Mesenchymal stem cell (in vitro differentiated cells and primary cell): ENCODE results near the gene RNASE11.

Experiments used
- DNase-seq: peaks from one replicate; pipeline ENCODE4 v3.0.0-alpha.2; 2013
- H2AFZ ChIP-seq: one replicate; pipeline ENCODE4 v1.6.1; 2013; ENCODE audit warnings: low read depth, mild to moderate bottlenecking, control low read depth, inconsistent platforms, low read length, moderate library complexity
- H2AK5ac ChIP-seq: 2 replicates; pipeline ENCODE4 v1.6.1; 2013; ENCODE audit warnings: low read length, moderate library complexity, mild to moderate bottlenecking, inconsistent platforms; ENCODE audit not compliant: severe bottlenecking
- H2BK120ac ChIP-seq: one replicate; pipeline ENCODE4 v1.6.1; 2013; ENCODE audit warnings: low read depth, mild to moderate bottlenecking, inconsistent platforms, low read length, moderate library complexity
- H2BK12ac ChIP-seq, 2 experiments: one replicate each; pipeline ENCODE4 v1.6.1; 2013; ENCODE audit warnings: inconsistent platforms in 2 of 2, low read length in 2 of 2, mild to moderate bottlenecking in 2 of 2, moderate library complexity in 2 of 2, control low read depth in 1 of 2
- H2BK15ac ChIP-seq: one replicate; pipeline ENCODE4 v1.6.1; 2013; ENCODE audit warnings: mild to moderate bottlenecking, low read depth, inconsistent platforms; ENCODE audit not compliant: poor library complexity, severe bottlenecking
- H2BK5ac ChIP-seq: 2 replicates; pipeline ENCODE4 v1.6.1; 2013; ENCODE audit warnings: low read depth, mild to moderate bottlenecking, low read length, control low read depth, inconsistent platforms; ENCODE audit not compliant: poor library complexity, severe bottlenecking
- H3K14ac ChIP-seq, 2 experiments: one replicate each; pipeline ENCODE4 v1.6.1; 2013; ENCODE audit warnings: inconsistent platforms in 2 of 2, low read length in 2 of 2, control low read depth in 1 of 2, mild to moderate bottlenecking in 1 of 2, moderate library complexity in 1 of 2
- H3K18ac ChIP-seq, 2 experiments: one replicate each; pipeline ENCODE4 v1.6.1; 2013; ENCODE audit warnings: inconsistent platforms in 2 of 2, low read length in 2 of 2, control low read depth in 1 of 2, low read depth in 1 of 2, mild to moderate bottlenecking in 1 of 2
- H3K23ac ChIP-seq, 2 experiments: one replicate each; pipeline ENCODE4 v1.6.1; 2013; ENCODE audit warnings: inconsistent platforms in 2 of 2, low read length in 2 of 2, mild to moderate bottlenecking in 2 of 2, moderate library complexity in 2 of 2, control low read depth in 1 of 2
- H3K27ac ChIP-seq: 2 replicates; pipeline ENCODE4 v1.5.1; 2013; ENCODE audit warnings: mild to moderate bottlenecking, moderate library complexity, low read length, control low read depth, inconsistent platforms; ENCODE audit not compliant: poor library complexity, severe bottlenecking
- H3K27me3 ChIP-seq, 2 experiments: 2 replicates each; pipeline versions ENCODE4 v1.6.1 to v1.7.0; 2013; ENCODE audit warnings: low read length in 2 of 2, mild to moderate bottlenecking in 2 of 2, moderate library complexity in 2 of 2, control low read depth in 1 of 2, inconsistent platforms in 1 of 2; ENCODE audit not compliant: control insufficient read depth in 1 of 2, insufficient read depth in 1 of 2
- H3K36me3 ChIP-seq, 2 experiments: 2 replicates each; pipeline versions ENCODE4 v1.6.1 to v1.7.0; 2013; ENCODE audit warnings: low read length in 2 of 2, control low read depth in 1 of 2, inconsistent platforms in 1 of 2, low read depth in 1 of 2, mild to moderate bottlenecking in 1 of 2; ENCODE audit not compliant: insufficient read depth in 2 of 2, control insufficient read depth in 1 of 2
- H3K4ac ChIP-seq, 2 experiments: one replicate each; pipeline ENCODE4 v1.6.1; 2013; ENCODE audit warnings: inconsistent platforms in 2 of 2, low read length in 2 of 2, mild to moderate bottlenecking in 2 of 2, moderate library complexity in 2 of 2, control low read depth in 1 of 2, low read depth in 1 of 2
- H3K4me1 ChIP-seq: 2 replicates; pipeline ENCODE4 v1.6.1; 2013; ENCODE audit warnings: low read depth, low read length, control low read depth; ENCODE audit not compliant: control insufficient read depth, insufficient read depth
- H3K4me2 ChIP-seq: 2 replicates; pipeline ENCODE4 v1.6.1; 2013; ENCODE audit warnings: low read length, mild to moderate bottlenecking, inconsistent platforms; ENCODE audit not compliant: poor library complexity, severe bottlenecking
- H3K4me3 ChIP-seq, 2 experiments: 2 replicates each; pipeline versions ENCODE4 v1.5.1 to v1.7.0; 2013; ENCODE audit warnings: low read length in 2 of 2, mild to moderate bottlenecking in 2 of 2, control low read depth in 1 of 2, low read depth in 1 of 2; ENCODE audit not compliant: insufficient read depth in 1 of 2
- H3K79me1 ChIP-seq: replicated peaks from 2 replicates; pipeline ENCODE4 v1.6.1; 2013; ENCODE audit warnings: mild to moderate bottlenecking, control low read depth, low read length, inconsistent platforms; ENCODE audit not compliant: poor library complexity, severe bottlenecking
- H3K9ac ChIP-seq: 2 replicates; pipeline ENCODE4 v1.7.0; 2013; ENCODE audit warnings: mild to moderate bottlenecking, low read length, moderate library complexity
- H3K9me3 ChIP-seq: 2 replicates; pipeline ENCODE4 v1.7.0; 2013; ENCODE audit warnings: mild to moderate bottlenecking, low read length; ENCODE audit not compliant: control insufficient read depth
- H4K8ac ChIP-seq: one replicate; pipeline ENCODE4 v1.6.1; 2013; ENCODE audit warnings: inconsistent platforms, mild to moderate bottlenecking, low read length, moderate library complexity
- H4K91ac ChIP-seq: one replicate; pipeline ENCODE4 v1.6.1; 2013; ENCODE audit warnings: mild to moderate bottlenecking, low read length, inconsistent platforms
- WGBS: methylation state at CpG from one replicate; pipeline ENCODE4 v1.1.7; 2013; ENCODE audit warnings: mixed read lengths; 5-methylcytosine and 5-hydroxymethylcytosine counted together

RNASE11 gene

DNA sequence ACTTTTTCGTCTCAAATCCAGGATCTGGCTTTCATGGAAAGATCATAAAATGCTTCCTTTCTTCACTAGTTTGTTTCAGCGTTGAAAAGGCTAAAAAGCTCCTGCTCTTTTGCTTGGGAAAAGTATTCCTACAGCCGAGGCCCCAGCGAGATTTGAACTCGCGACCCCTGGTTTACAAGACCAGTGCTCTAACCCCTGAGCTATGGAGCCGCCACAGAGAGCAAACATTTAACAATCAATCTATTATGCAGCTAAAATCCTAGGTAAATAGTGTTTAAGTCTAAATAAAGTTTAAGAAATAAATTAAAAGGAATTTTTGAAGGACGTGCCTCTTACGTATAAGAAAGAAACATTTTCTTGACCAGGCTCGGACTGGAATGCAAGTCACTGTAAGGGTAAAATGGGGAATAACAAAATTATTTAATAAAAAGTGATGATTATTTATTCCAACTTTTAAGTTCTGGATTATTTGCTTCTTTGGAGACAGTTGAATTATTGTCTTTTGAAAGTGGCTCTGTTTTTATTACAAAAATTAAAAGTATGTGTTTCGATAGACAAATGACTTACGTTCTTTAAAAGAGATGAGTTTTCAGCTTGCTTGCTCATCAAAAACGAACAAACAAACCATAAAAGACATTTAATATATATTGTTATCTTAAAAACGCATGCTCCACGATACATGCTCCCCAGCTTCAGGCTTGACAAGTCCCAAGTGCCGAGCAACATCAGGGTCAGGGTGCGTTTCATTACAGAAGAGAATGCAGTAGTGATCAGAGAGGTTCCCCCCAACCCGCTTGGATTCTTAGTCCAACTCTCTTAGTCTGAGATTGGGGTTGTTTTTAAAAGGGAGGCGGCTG is 43.5 kb upstream of the RNASE11 start:
- H3K9me3 ChIP-seq: no peaks in the 10 kb centered on the region
- peak overlapping the region; percentile 72 for H3K9ac ChIP-seq
- no peak overlapping the region for H2AK5ac ChIP-seq
- H3K36me3 ChIP-seq: no peaks in the 10 kb centered on the region
- H3K4me1 ChIP-seq: peaks cover 23% of the 10 kb centered on the region
- WGBS: 0% methylated on average over 11 of the region's 19 CpGs
- H3K23ac ChIP-seq: no peak overlapping the region
- no peaks in the 10 kb centered on the region for H3K79me1 ChIP-seq
- no peak overlapping the region for H2BK5ac ChIP-seq
- no peak overlapping the region for H2AFZ ChIP-seq
- no peak overlapping the region for H3K14ac ChIP-seq
- H3K27ac ChIP-seq: no peak overlapping the region
- H2BK120ac ChIP-seq: no peak overlapping the region
- peak; percentile 73 for DNase-seq
- H3K4me3 ChIP-seq: peak overlapping the region; percentile 1 to 80
- no peak overlapping the region for H2BK15ac ChIP-seq
- H4K91ac ChIP-seq: no peak overlapping the region
- H2BK12ac ChIP-seq: no peak overlapping the region
- peak overlapping the region; percentile 88 for H3K4me2 ChIP-seq
- H4K8ac ChIP-seq: no peak overlapping the region
- H3K4ac ChIP-seq: no peak overlapping the region
- H3K18ac ChIP-seq: no peak overlapping the region
- H3K27me3 ChIP-seq: peaks cover 17 to 30% of the 10 kb centered on the region in 2 experiments

DNA sequence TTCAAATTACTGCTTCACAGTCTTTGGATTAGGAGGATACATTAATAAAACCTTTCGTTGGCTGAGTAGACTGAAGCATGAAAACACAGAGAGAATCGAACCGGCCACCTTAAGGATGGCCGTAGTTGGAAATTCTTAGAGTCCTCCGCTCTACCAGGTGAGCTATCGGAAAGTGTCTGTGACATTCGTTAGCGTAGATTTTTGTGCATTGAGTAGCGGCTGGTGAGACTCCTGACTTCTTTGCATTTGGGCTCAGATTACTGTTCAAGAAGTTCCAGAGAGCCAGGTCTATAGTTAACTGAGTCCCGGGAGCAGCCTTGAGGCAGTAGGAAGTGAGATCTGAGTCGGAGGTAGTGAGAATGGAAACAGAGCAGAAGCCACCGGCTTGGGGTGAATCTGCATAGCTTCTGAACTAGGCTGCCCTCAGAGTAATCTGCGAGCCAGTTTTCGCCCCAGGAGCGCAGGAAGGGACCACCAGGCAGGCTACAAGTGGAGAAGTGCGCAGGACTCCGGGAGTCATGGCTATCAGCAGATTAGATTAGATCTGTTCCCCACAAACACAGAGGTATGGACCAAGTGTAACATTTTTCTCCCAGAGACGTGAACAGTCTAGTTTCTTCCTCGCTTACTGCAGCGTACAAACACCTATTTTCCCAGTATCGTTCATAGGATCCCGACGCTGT is 42.7 kb upstream of the RNASE11 start:
- no peak overlapping the region for H3K14ac ChIP-seq
- H3K4me2 ChIP-seq: peak overlapping the region; percentile 88
- H4K8ac ChIP-seq: no peak overlapping the region
- no peak overlapping the region for H3K18ac ChIP-seq
- no peak overlapping the region for H2BK12ac ChIP-seq
- no peak for DNase-seq
- H3K36me3 ChIP-seq: no peaks in the 10 kb centered on the region
- H3K4me1 ChIP-seq: peaks cover 27% of the 10 kb centered on the region
- H3K4ac ChIP-seq: no peak overlapping the region
- no peaks in the 10 kb centered on the region for H3K9me3 ChIP-seq
- no peak overlapping the region for H2BK5ac ChIP-seq
- no peak overlapping the region for H2AK5ac ChIP-seq
- peak overlapping the region in 1 of 2 experiments; percentile 59 for H3K23ac ChIP-seq
- H3K4me3 ChIP-seq: peak overlapping the region; percentile 45 to 80
- H4K91ac ChIP-seq: no peak overlapping the region
- H2AFZ ChIP-seq: no peak overlapping the region
- H3K27ac ChIP-seq: no peak overlapping the region
- H3K79me1 ChIP-seq: no peaks in the 10 kb centered on the region
- H3K27me3 ChIP-seq: peaks cover 15 to 33% of the 10 kb centered on the region in 2 experiments
- no peak overlapping the region for H2BK15ac ChIP-seq
- peak overlapping the region; percentile 72 for H3K9ac ChIP-seq
- H2BK120ac ChIP-seq: no peak overlapping the region
- WGBS: under 1% methylated on average over 23 of the region's 23 CpGs

DNA sequence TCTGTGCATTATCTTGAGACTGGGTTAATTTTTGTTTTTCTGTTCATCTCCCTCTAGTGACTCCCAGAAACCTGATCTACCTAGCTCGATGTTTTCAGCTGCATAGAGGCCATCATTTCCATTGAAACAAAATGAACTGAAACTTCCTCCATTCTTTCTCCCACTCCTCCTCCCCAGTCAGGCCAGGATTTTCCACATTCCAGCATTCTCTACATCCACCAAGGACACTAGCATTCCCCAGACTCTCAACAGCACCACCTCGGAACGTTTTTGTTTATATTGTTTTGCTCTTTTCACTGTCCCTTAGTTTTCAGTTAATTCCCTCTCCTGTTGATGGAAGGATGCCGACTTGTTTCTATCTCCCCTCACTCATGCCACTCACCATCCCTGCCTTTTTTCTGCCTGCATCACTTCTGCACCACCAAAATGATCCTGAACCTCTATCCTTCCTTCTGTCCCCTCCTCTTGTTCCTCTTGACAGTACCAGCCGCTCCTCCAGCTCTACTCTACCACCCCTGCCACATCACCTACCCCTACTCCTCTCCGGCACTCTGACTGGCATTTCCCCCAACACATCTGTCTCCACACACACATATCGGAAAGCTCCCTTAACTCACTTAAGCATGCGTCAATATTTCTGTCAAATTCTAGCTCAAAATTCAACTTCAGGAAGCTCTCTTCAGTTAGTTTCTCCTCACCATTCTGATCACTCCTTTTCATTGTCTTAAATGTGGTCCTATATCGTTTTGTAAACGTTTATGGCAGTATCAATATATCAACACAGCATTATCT is 40.5 kb upstream of the RNASE11 start:
- no peak overlapping the region for H3K14ac ChIP-seq
- H3K4me1 ChIP-seq: peaks cover 27% of the 10 kb centered on the region
- no peak overlapping the region for H3K4me2 ChIP-seq
- no peak overlapping the region for H4K91ac ChIP-seq
- peak overlapping the region in 1 of 2 experiments; percentile 8 for H3K4me3 ChIP-seq
- H2BK5ac ChIP-seq: no peak overlapping the region
- H3K9me3 ChIP-seq: no peaks in the 10 kb centered on the region
- peaks cover under 1 to 30% of the 10 kb centered on the region in 2 experiments for H3K27me3 ChIP-seq
- H3K36me3 ChIP-seq: no peaks in the 10 kb centered on the region
- H2AK5ac ChIP-seq: no peak overlapping the region
- no peak overlapping the region for H3K23ac ChIP-seq
- H2BK12ac ChIP-seq: no peak overlapping the region
- H3K79me1 ChIP-seq: no peaks in the 10 kb centered on the region
- H2AFZ ChIP-seq: no peak overlapping the region
- H4K8ac ChIP-seq: no peak overlapping the region
- no peak overlapping the region for H3K9ac ChIP-seq
- H2BK120ac ChIP-seq: no peak overlapping the region
- WGBS: 33% methylated on average over 8 of the region's 10 CpGs
- H3K27ac ChIP-seq: no peak overlapping the region
- no peak overlapping the region for H2BK15ac ChIP-seq
- no peak overlapping the region for H3K4ac ChIP-seq
- H3K18ac ChIP-seq: no peak overlapping the region
- no peak for DNase-seq
